OCI-M2 (cell line): Measurements from ENCODE around the gene AUNIP.

Experiments
- DNase-seq: peaks from one replicate; lab custom pipeline; 2025; ENCODE audit not compliant: unreplicated experiment; lab: John Stamatoyannopoulos, UW

The AUNIP gene

GRCh38 chr1:25811384-25812082 is 47.7 kb downstream of the AUNIP start:
- DNase-seq = no peak

GRCh38 chr1:25810341-25811299 is 48.6 kb downstream of the AUNIP start:
- DNase-seq = no peak

GRCh38 chr1:25809929-25810328 is 49.3 kb downstream of the AUNIP start:
- no peak for DNase-seq

GRCh38 chr1:25809283-25809926 is 49.9 kb downstream of the AUNIP start:
- no peak for DNase-seq

- no peak for DNase-seq
These were observed 50.6 kb downstream of the AUNIP start for GRCh38 chr1:25808481-25809244.

GRCh38 chr1:25807480-25808390 is 51.5 kb downstream of the AUNIP start:
- DNase-seq = no peak

- no peak for DNase-seq
These were observed 52.8 kb downstream of the AUNIP start for GRCh38 chr1:25806418-25806817.

DNA sequence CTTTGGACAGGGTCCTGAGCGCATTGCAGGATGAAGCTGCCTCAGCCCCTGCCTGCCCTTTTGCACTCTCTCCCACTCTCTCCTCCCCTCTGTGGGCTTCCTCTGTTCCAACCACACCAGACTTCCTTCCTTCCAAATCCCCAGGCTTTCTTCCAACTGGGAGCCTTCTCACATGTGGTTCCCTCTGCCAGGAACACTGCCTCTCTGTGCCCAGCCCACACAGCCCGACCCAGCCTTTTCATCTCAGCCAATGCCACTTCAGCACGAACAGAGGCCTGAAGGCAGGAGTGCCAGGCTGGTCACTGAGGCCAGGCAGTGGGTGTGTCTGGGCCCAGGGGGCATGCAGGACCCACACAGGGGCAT is 53.4 kb downstream of the AUNIP start:
- no peak for DNase-seq

DNA sequence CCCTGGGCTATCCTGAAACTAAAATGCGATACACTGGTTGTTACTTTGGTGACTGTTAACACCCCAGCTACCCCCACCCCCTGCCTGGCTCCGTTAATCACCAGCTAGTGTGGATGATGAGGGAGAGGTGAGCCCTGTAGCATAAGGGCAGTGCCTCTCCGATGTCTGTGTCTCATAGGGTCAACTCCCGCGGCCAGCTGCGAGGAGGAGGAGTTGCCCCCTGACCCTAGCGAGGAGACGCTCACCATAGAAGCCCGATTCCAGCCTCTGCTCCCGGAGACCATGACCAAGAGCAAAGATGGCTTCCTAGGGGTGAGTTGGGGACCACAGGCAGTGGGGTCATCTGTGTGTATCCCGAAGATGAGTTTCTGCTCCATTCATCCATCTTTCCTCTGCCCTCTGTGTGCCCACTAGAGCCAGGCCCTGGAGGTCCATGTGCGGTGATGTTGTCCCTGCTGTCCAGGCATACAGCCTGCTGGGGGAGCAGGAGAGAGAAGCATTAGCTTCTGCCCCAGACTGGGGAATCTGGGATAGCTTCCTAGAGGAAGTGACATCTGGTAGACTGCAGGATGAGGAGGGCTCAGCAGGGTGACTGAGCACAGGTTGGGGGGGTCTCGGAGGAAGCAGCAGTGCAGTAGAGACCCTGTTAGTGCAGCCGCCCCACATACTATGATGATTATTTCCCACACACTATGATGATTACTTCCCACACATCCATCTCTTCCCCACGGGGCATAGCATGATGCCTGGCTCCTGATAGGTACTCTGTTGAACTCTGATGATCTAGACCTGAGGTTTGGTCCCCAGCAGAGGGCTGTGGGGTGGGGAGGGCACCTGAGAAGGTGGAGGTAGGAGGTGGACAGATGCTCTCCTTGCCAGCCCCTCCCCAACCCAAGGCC is 54.0 kb downstream of the AUNIP start:
- no peak for DNase-seq

DNA sequence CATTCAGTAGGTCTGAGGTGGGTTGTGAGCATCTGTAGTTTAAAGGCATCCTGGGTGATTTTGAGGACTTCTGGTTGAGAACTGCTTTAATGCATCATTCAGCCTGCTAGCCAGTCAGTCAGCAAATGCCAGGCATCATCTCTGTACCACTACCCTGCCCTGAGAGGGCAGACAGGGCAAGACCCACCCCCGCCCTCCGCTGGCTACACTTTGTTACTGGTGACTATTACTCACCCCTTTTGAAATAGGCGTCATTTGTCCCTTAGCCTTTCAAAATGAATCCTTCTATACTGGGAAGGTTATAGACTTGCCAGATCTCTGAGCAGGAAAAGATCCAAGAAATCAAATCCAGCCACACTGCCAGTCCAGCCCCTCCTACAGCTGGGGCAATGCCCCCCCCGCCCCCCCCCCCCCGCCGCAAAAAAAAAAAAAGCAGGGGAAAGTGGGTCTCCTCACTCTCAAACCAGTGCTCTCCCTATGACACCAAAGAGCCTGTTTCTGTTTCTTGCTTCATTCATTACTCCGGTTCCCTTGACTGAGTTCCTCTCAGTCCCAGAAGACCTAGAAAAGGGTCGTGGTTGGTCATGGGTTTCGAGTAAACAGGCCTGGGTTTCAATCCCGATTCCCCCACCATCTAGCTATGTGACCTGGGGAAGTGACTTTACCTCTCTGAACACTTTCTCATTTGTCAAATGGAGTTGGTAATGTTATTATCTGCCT is 54.9 kb downstream of the AUNIP start:
- DNase-seq = no peak

DNA sequence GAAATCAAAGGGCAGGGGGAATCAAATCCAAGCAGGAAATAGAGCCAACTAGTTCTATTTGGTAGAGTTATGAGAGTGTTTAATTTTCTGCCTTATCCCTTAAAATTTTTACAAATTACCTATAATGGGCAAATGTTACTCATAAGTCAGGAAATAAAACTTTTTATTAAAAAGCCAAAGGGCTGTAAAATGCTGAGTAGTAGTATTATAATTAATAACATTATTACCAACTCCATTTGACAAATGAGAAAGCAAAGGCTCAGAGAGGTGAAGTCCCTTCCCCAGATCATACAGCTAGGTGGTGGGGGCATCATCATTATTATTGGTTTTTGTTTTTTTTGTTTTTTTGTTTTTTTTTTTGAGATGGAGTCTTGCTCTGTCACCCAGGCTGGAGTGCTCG is 55.9 kb downstream of the AUNIP start:
- no peak for DNase-seq

GRCh38 chr1:25802915-25803314 is 56.3 kb downstream of the AUNIP start:
- DNase-seq = no peak

DNA sequence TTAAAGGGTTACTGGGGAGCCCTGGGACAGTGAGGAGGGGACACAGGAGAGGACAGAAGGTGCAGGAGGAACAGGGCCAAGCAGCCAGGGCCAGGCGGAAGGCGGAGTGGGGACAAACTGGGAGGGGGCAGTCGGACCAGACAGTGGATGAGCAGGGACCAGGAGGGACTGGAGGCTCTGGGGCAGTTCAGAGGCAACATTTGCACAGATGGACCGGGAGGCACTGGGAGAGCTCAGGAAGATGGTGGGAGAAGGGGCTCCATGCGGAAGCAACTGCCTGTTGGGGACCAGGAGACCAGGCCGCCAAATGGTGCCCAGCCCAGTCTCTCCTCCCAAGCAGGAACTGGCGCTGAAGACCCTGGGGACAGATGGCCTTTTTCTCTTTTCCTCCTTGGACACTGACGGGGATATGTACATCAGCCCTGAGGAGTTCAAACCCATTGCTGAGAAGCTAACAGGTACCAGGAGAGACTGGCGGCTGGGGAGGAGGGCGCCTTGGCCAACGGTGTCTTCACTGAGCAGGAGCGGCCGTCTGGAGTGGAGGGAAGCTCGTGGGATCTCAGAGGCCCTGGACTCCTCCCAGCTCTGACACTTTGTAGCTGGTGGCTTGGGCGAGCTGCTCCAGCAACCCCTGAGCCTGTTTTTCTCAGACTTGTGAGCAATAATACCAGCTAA is 58.4 kb downstream of the AUNIP start:
- DNase-seq = no peak

DNA sequence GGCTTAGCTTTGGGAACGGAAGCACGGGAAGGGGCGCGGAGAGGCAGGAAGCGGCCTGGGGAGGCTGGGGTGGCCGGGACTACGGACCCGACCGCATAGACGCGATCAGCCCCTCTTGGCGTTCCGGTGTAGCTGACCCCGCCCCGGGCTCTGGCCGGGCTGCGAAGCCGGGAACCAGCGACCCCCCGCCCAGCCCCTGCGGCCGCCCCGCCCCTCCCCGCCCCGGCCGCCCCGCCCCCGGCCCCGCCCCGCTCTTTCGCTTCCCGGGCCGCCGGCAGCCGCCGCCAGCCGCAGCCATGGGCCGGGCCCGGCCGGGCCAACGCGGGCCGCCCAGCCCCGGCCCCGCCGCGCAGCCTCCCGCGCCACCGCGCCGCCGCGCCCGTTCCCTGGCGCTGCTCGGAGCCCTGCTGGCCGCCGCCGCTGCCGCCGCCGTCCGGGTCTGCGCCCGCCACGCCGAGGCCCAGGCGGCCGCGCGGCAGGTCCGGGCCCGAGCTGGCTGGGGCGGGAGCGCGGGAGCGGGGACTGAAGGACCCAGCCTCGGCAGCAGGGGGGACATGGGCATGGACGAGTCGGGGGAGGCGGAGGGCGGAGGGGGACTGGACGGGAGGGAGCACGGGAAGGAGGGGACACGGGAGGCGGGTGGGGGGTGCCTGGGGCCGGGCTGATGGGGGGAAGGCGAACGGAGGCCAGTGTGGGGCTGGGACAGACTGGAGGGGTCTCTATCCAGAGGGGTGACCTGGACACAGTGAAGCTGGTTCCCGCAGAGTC is 59.1 kb downstream of the AUNIP start, which contains the start of gene SELENON:
Gene SELENON, plus strand, starts transcription at position 259 of the 768 bp plus-strand sequence. Its CDS starts 38 bp downstream, at position 297.
- no peak for DNase-seq

DNA sequence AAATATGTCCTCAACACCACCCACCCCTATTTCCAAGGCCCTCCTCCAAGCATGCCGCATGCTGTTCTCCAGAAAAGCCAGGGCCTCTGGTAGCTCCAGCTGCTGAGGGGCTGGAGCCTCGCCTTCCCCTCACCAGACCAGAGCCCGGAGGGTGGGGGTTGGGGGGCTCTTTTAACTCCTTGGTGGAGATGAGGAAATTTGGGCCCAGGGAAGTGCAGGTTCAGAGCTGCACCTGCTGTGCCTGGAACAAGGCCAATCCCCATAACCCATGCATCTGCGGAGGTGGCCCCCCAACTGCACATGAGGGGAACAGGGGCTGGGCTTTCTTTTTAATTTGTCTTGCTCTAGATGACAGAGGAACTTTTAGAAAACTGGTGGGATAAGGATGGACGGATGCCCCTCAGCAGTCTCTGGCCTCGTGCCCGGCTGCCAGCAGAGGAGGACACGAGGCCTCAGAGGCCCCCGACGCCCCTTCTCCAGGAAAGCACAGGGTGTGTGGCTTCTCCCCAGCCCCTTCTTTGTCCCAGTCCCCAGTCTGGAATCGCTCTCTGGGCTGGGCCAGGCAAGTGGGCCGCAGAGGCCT is 59.8 kb downstream of the AUNIP start:
- no peak for DNase-seq

- DNase-seq = no peak
These were observed 60.4 kb downstream of the AUNIP start for GRCh38 chr1:25798666-25799351.
